HEK293 (cell line): ENCODE measurements around the gene SRSF4.
A peak's percentile ranks its signal among the peaks of the same experiment; 100 is the strongest.

Experiments
- GLIS2 ChIP-seq: fragments of 450-650 bp; formaldehyde crosslinking; IDR thresholded peaks from 2 replicates; pipeline ENCODE4 v1.5.1; 2016; ENCODE audit warnings: missing biosample characterization, missing genetic modification characterization
- IKZF3 ChIP-seq: fragments of 450-650 bp; IDR thresholded peaks from 2 replicates; pipeline ENCODE4 v1.5.0; 2018; ENCODE audit warnings: missing biosample characterization, mild to moderate bottlenecking, missing genetic modification characterization, moderate library complexity
- KLF16 ChIP-seq: fragments of 450-650 bp; formaldehyde crosslinking; IDR thresholded peaks from 2 replicates; pipeline ENCODE4 v1.5.1; 2017; ENCODE audit warnings: missing biosample characterization, missing genetic modification characterization
- KLF7 ChIP-seq: fragments of 450-650 bp; formaldehyde crosslinking; IDR thresholded peaks from 2 replicates; pipeline ENCODE4 v1.5.1; 2016; ENCODE audit warnings: missing biosample characterization, missing genetic modification characterization, borderline replicate concordance
- KLF9 ChIP-seq: fragments of 450-650 bp; formaldehyde crosslinking; IDR thresholded peaks from 2 replicates; pipeline ENCODE4 v1.5.1; 2016; ENCODE audit warnings: missing biosample characterization, missing genetic modification characterization, low read depth
- MZF1 ChIP-seq: fragments of 450-650 bp; formaldehyde crosslinking; IDR thresholded peaks from 2 replicates; pipeline ENCODE4 v1.5.1; 2017; ENCODE audit warnings: missing biosample characterization, missing genetic modification characterization, borderline replicate concordance
- OVOL3 ChIP-seq: fragments of 450-650 bp; formaldehyde crosslinking; IDR thresholded peaks from 2 replicates; pipeline ENCODE4 v1.5.1; 2016; ENCODE audit warnings: missing biosample characterization, missing genetic modification characterization
- SP2 ChIP-seq: fragments of 450-650 bp; formaldehyde crosslinking; IDR thresholded peaks from 2 replicates; pipeline ENCODE4 v1.5.1; 2016; ENCODE audit warnings: missing biosample characterization, missing genetic modification characterization
- SP3 ChIP-seq: fragments of 450-650 bp; formaldehyde crosslinking; IDR thresholded peaks from 2 replicates; pipeline ENCODE4 v1.5.1; 2016; ENCODE audit warnings: missing biosample characterization, missing genetic modification characterization
- ZBTB17 ChIP-seq: fragments of 450-650 bp; formaldehyde crosslinking; IDR thresholded peaks from 2 replicates; pipeline ENCODE4 v1.5.1; 2016; ENCODE audit warnings: missing biosample characterization, missing genetic modification characterization
- ZBTB8A ChIP-seq: fragments of 450-650 bp; formaldehyde crosslinking; IDR thresholded peaks from 2 replicates; pipeline ENCODE4 v1.5.1; 2016; ENCODE audit warnings: missing biosample characterization, missing genetic modification characterization
- ZFP37 ChIP-seq: fragments of 450-650 bp; formaldehyde crosslinking; IDR thresholded peaks from 2 replicates; pipeline ENCODE4 v1.5.1; 2016; ENCODE audit warnings: missing biosample characterization, missing genetic modification characterization
- ZNF169 ChIP-seq: fragments of 450-650 bp; formaldehyde crosslinking; IDR thresholded peaks from 2 replicates; pipeline ENCODE4 v1.5.1; 2016; ENCODE audit warnings: missing biosample characterization, missing genetic modification characterization
- ZNF174 ChIP-seq: fragments of 450-650 bp; formaldehyde crosslinking; IDR thresholded peaks from 2 replicates; pipeline ENCODE4 v1.5.0; 2017; ENCODE audit warnings: missing biosample characterization, mild to moderate bottlenecking, missing genetic modification characterization
- ZNF184 ChIP-seq: fragments of 450-650 bp; IDR thresholded peaks from 2 replicates; pipeline ENCODE4 v1.5.1; 2018; ENCODE audit warnings: missing biosample characterization, mild to moderate bottlenecking, missing genetic modification characterization
- ZNF292 ChIP-seq: fragments of 450-650 bp; formaldehyde crosslinking; IDR thresholded peaks from 2 replicates; pipeline ENCODE4 v1.5.1; 2016; ENCODE audit warnings: low read depth, missing biosample characterization, missing genetic modification characterization, borderline replicate concordance
- ZNF341 ChIP-seq: fragments of 450-650 bp; formaldehyde crosslinking; IDR thresholded peaks from 2 replicates; pipeline ENCODE4; 2016; ENCODE audit warnings: low read depth, missing biosample characterization, missing genetic modification characterization
- ZNF350 ChIP-seq: fragments of 450-650 bp; formaldehyde crosslinking; IDR thresholded peaks from 2 replicates; pipeline ENCODE4 v1.5.0; 2017; ENCODE audit warnings: missing biosample characterization, mild to moderate bottlenecking, missing genetic modification characterization
- ZNF501 ChIP-seq: fragments of 450-650 bp; formaldehyde crosslinking; IDR thresholded peaks from 2 replicates; pipeline ENCODE4 v1.5.1; 2016; ENCODE audit warnings: missing biosample characterization, missing genetic modification characterization
- ZNF549 ChIP-seq: fragments of 450-650 bp; IDR thresholded peaks from 2 replicates; pipeline ENCODE4 v1.5.1; 2018; ENCODE audit warnings: missing biosample characterization, missing genetic modification characterization, mild to moderate bottlenecking, inconsistent platforms, moderate library complexity
- ZNF555 ChIP-seq: fragments of 450-650 bp; formaldehyde crosslinking; conservative IDR thresholded peaks from 2 replicates; pipeline ENCODE4 v1.5.1; 2017; ENCODE audit warnings: missing biosample characterization, mild to moderate bottlenecking, missing genetic modification characterization, inconsistent platforms
- ZNF777 ChIP-seq: fragments of 450-650 bp; formaldehyde crosslinking; IDR thresholded peaks from 2 replicates; pipeline ENCODE4 v1.5.1; 2017; ENCODE audit warnings: missing biosample characterization, missing genetic modification characterization, borderline replicate concordance
- ZSCAN16 ChIP-seq: fragments of 450-650 bp; formaldehyde crosslinking; IDR thresholded peaks from 2 replicates; pipeline ENCODE4 v1.5.1; 2016; ENCODE audit warnings: missing biosample characterization, missing genetic modification characterization
- TF ChIP-seq, protein P1 (sequence below): fragments of 450-650 bp; formaldehyde crosslinking; IDR thresholded peaks from 2 replicates; pipeline ENCODE4 v1.5.1; 2017; ENCODE audit warnings: missing biosample characterization, missing genetic modification characterization
- TF ChIP-seq, protein P2 (sequence below): fragments of 450-650 bp; formaldehyde crosslinking; IDR thresholded peaks from 2 replicates; pipeline ENCODE4 v1.5.1; 2016; ENCODE audit warnings: missing biosample characterization, missing genetic modification characterization
- TF ChIP-seq, protein P3 (sequence below): fragments of 450-650 bp; formaldehyde crosslinking; IDR thresholded peaks from 2 replicates; pipeline ENCODE4 v1.5.1; 2016; ENCODE audit warnings: missing biosample characterization, missing genetic modification characterization
- TF ChIP-seq, protein P4 (sequence below): fragments of 450-650 bp; formaldehyde crosslinking; IDR thresholded peaks from 2 replicates; pipeline ENCODE4 v1.5.1; 2016; ENCODE audit warnings: missing biosample characterization, missing genetic modification characterization
- TF ChIP-seq, protein P5 (sequence below): fragments of 450-650 bp; formaldehyde crosslinking; IDR thresholded peaks from 2 replicates; pipeline ENCODE4 v1.5.1; 2016; ENCODE audit warnings: missing biosample characterization, missing genetic modification characterization

The SRSF4 gene

DNA sequence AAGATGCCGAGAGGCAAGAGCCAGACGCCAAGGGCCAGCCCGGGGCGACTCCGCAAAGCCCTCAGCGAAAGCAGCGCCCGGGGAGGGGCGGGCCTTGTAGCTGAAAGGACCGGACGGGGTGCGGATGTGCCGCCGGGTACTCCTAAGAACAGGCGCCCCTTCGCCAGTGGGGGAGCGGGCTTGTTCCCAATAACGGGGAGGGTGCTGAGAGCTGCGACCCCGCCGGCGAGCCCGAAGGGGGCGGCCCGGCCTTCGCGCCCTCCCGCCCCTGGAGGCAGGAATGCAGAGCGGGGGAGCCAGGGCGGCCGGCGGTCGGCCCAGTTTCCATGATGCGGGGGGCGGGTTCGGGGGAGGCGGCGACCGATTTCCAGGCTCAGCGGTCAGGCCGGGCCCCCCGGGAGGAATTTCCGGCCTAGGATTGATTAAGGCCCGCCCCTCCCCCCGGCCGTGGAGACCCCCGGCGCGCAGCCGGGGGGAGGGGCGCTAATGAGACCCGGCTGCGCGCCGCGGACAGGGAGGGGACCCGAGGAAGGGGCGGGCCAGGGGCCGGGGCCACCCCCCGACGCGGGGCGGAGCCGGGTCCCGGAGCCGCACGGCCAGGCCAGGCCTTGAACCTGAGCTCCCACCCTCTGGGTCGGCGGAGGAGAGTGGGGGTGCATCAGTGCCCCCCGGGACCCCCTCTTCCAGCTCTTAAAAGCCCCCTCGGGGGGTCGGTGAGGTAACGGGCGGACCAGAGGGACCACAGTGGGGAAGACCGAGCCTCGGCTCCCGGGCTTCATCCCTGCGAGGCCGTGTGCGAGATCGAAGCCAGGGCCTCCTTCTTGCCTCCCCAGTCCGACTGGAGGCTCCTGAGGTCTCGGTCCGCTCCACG lies 57.1 kb downstream of the SRSF4 start (continued):
- TF ChIP-seq ZNF169 (tag by site-specific recombination) (no peak), GLIS2 (peak; percentile 95), OVOL3 (no peak), ZNF174 (tag by site-specific recombination) (no peak), ZBTB8A (tag by site-specific recombination) (peak; percentile 76), ZNF341 (tag by site-specific recombination) (peak; percentile 60), KLF16 (peak; percentile 66; the same call in 1 of the 2 replicates), IKZF3 (tag by site-specific recombination) (0 out of 2 replicates have a peak, but pooled peaks have one; percentile 34), ZNF549 (tag by site-specific recombination) (no peak), ZNF777 (no peak), ZNF350 (no peak), SP2 (tag by site-specific recombination) (peak; percentile 81), MZF1 (tag by site-specific recombination) (no peak), KLF7 (tag by site-specific recombination) (peak; percentile 85), ZSCAN16 (tag by site-specific recombination) (no peak), ZNF292 (tag by site-specific recombination) (no peak), ZBTB17 (tag by site-specific recombination) (peak; percentile 84), SP3 (tag by site-specific recombination) (peak; percentile 91), ZFP37 (peak; percentile 58; the same call in 1 of the 2 replicates), KLF9 (tag by site-specific recombination) (peak; percentile 78), ZNF501 (tag by site-specific recombination) (peak; percentile 49; the same call in 1 of the 2 replicates), ZNF184 (tag by site-specific recombination) (no peak), ZNF555 (tag by site-specific recombination) (no peak)
- TF ChIP-seq, protein P1, sequence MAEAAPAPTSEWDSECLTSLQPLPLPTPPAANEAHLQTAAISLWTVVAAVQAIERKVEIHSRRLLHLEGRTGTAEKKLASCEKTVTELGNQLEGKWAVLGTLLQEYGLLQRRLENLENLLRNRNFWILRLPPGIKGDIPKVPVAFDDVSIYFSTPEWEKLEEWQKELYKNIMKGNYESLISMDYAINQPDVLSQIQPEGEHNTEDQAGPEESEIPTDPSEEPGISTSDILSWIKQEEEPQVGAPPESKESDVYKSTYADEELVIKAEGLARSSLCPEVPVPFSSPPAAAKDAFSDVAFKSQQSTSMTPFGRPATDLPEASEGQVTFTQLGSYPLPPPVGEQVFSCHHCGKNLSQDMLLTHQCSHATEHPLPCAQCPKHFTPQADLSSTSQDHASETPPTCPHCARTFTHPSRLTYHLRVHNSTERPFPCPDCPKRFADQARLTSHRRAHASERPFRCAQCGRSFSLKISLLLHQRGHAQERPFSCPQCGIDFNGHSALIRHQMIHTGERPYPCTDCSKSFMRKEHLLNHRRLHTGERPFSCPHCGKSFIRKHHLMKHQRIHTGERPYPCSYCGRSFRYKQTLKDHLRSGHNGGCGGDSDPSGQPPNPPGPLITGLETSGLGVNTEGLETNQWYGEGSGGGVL (tag by site-specific recombination) = peak; percentile 77
- TF ChIP-seq, protein P2, sequence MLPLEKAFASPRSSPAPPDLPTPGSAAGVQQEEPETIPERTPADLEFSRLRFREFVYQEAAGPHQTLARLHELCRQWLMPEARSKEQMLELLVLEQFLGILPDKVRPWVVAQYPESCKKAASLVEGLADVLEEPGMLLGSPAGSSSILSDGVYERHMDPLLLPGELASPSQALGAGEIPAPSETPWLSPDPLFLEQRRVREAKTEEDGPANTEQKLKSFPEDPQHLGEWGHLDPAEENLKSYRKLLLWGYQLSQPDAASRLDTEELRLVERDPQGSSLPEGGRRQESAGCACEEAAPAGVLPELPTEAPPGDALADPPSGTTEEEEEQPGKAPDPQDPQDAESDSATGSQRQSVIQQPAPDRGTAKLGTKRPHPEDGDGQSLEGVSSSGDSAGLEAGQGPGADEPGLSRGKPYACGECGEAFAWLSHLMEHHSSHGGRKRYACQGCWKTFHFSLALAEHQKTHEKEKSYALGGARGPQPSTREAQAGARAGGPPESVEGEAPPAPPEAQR (tag by site-specific recombination) = no peak
- TF ChIP-seq, protein P3, sequence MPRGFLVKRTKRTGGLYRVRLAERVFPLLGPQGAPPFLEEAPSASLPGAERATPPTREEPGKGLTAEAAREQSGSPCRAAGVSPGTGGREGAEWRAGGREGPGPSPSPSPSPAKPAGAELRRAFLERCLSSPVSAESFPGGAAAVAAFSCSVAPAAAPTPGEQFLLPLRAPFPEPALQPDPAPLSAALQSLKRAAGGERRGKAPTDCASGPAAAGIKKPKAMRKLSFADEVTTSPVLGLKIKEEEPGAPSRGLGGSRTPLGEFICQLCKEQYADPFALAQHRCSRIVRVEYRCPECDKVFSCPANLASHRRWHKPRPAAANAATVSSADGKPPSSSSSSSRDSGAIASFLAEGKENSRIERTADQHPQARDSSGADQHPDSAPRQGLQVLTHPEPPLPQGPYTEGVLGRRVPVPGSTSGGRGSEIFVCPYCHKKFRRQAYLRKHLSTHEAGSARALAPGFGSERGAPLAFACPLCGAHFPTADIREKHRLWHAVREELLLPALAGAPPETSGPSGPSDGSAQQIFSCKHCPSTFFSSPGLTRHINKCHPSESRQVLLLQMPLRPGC (tag by site-specific recombination) = 0 out of 2 replicates have a peak, but pooled peaks have one; percentile 11
- TF ChIP-seq, protein P4, sequence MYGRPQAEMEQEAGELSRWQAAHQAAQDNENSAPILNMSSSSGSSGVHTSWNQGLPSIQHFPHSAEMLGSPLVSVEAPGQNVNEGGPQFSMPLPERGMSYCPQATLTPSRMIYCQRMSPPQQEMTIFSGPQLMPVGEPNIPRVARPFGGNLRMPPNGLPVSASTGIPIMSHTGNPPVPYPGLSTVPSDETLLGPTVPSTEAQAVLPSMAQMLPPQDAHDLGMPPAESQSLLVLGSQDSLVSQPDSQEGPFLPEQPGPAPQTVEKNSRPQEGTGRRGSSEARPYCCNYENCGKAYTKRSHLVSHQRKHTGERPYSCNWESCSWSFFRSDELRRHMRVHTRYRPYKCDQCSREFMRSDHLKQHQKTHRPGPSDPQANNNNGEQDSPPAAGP (tag by site-specific recombination) = 0 out of 2 replicates have a peak, but pooled peaks have one; percentile 52
- TF ChIP-seq, protein P5, sequence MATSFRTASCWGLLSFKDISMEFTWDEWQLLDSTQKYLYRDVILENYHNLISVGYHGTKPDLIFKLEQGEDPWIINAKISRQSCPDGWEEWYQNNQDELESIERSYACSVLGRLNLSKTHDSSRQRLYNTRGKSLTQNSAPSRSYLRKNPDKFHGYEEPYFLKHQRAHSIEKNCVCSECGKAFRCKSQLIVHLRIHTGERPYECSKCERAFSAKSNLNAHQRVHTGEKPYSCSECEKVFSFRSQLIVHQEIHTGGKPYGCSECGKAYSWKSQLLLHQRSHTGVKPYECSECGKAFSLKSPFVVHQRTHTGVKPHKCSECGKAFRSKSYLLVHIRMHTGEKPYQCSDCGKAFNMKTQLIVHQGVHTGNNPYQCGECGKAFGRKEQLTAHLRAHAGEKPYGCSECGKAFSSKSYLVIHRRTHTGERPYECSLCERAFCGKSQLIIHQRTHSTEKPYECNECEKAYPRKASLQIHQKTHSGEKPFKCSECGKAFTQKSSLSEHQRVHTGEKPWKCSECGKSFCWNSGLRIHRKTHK (tag by site-specific recombination) = no peak
